ENCODE measurements around the gene EFCAB6. TPM values are rescaled to one million over a fixed set of nuclear protein-coding genes. Genes with fewer than 3 reads are reported as not detected.
A peak's percentile ranks its signal among the peaks of the same experiment; 100 is the strongest.

The EFCAB6 gene
- total RNA-seq, 1 donor from 2014 or later = 1.5 TPM

GRCh38 chr22:43512279-43512678, 299.8 kb downstream of the EFCAB6 start:
- Mint-ChIP-seq H3K4me1 (no peaks in the 10 kb centered on the region), H3K4me3 (no peak overlapping the region), H3K9me3 (no peaks in the 10 kb centered on the region), H3K27me3 (ENCODE audit: low read depth) (no peaks in the 10 kb centered on the region), H3K27ac (ENCODE audit: unreplicated experiment) (peak overlapping the region; percentile 19), H3K36me3 (ENCODE audit: low read depth) (no peaks in the 10 kb centered on the region)
- DNase-seq (ENCODE audit: low read depth, low spot score) = no peak
- no peak for TF ChIP-seq CTCF (conservative IDR thresholded peaks at IDR 0.05)

GRCh38 chr22:43511276-43511910, 300.7 kb downstream of the EFCAB6 start:
- TF ChIP-seq CTCF (conservative IDR thresholded peaks at IDR 0.05) = no peak
- Mint-ChIP-seq H3K4me1 (no peaks in the 10 kb centered on the region), H3K36me3 (ENCODE audit: low read depth) (no peaks in the 10 kb centered on the region), H3K9me3 (no peaks in the 10 kb centered on the region), H3K27ac (ENCODE audit: unreplicated experiment) (no peak overlapping the region), H3K4me3 (no peak overlapping the region), H3K27me3 (ENCODE audit: low read depth) (no peaks in the 10 kb centered on the region)
- DNase-seq (ENCODE audit: low read depth, low spot score) = no peak

GRCh38 chr22:43510281-43511070, 301.6 kb downstream of the EFCAB6 start:
- no peaks in the 10 kb centered on the region for H3K27me3 Mint-ChIP-seq (ENCODE audit: low read depth)
- no peaks in the 10 kb centered on the region for H3K36me3 Mint-ChIP-seq (ENCODE audit: low read depth)
- H3K4me1 Mint-ChIP-seq = no peaks in the 10 kb centered on the region
- no peak for DNase-seq (ENCODE audit: low read depth, low spot score)
- TF ChIP-seq CTCF (conservative IDR thresholded peaks at IDR 0.05) = no peak
- no peak overlapping the region for H3K4me3 Mint-ChIP-seq
- H3K9me3 Mint-ChIP-seq = no peaks in the 10 kb centered on the region
- no peak overlapping the region for H3K27ac Mint-ChIP-seq (ENCODE audit: unreplicated experiment)

- Mint-ChIP-seq H3K4me3 (no peak overlapping the region), H3K36me3 (ENCODE audit: low read depth) (no peaks in the 10 kb centered on the region), H3K4me1 (no peaks in the 10 kb centered on the region), H3K27me3 (ENCODE audit: low read depth) (no peaks in the 10 kb centered on the region), H3K27ac (ENCODE audit: unreplicated experiment) (no peak overlapping the region), H3K9me3 (no peaks in the 10 kb centered on the region)
- TF ChIP-seq CTCF (conservative IDR thresholded peaks at IDR 0.05) = no peak
- DNase-seq (ENCODE audit: low read depth, low spot score) = no peak
Measured at GRCh38 chr22:43509337-43509736, 302.8 kb downstream of the EFCAB6 start.

- H3K27me3 Mint-ChIP-seq (ENCODE audit: low read depth) = no peaks in the 10 kb centered on the region
- no peak for DNase-seq (ENCODE audit: low read depth, low spot score)
- H3K27ac Mint-ChIP-seq (ENCODE audit: unreplicated experiment) = no peak overlapping the region
- H3K36me3 Mint-ChIP-seq (ENCODE audit: low read depth) = no peaks in the 10 kb centered on the region
- H3K4me3 Mint-ChIP-seq = no peak overlapping the region
- no peaks in the 10 kb centered on the region for H3K4me1 Mint-ChIP-seq
- no peaks in the 10 kb centered on the region for H3K9me3 Mint-ChIP-seq
- no peak for TF ChIP-seq CTCF (conservative IDR thresholded peaks at IDR 0.05)
Measured at GRCh38 chr22:43508489-43508888, 303.6 kb downstream of the EFCAB6 start.
